NT2/D1 (cell line): Measurements from ENCODE around the gene GOLPH3.

Experiments used
- SUZ12 ChIP-seq: IDR thresholded peaks from 2 replicates; pipeline ENCODE4 v1.6.1; 2011; ENCODE audit not compliant: insufficient read length, insufficient read depth; ENCODE audit errors: extremely low read depth
- ZNF274 ChIP-seq: IDR thresholded peaks from 2 replicates; pipeline ENCODE4 v1.6.1; 2011; ENCODE audit warnings: mild to moderate bottlenecking, low read depth, low read length

- TF ChIP-seq ZNF274 (no peak), SUZ12 (no peak)
Observed at GRCh38 chr5:32138839-32139493, 35.2 kb downstream of the GOLPH3 start.
